GM21423 (cell line): ENCODE measurements around the gene MUTYH.
"Not testable (repeated sequence)": the region's sequence is repeated elsewhere in the genome, so short reads cannot be mapped to it uniquely, and the experiment has no call there.

ENCODE experiments used
- ATAC-seq: cut with Tn5 transposase; IDR thresholded peaks from one replicate; pipeline ENCODE4 v1.9.1; 2021; ENCODE audit warnings: mild to moderate bottlenecking, moderate library complexity; ENCODE audit not compliant: unreplicated experiment

The MUTYH gene

DNA sequence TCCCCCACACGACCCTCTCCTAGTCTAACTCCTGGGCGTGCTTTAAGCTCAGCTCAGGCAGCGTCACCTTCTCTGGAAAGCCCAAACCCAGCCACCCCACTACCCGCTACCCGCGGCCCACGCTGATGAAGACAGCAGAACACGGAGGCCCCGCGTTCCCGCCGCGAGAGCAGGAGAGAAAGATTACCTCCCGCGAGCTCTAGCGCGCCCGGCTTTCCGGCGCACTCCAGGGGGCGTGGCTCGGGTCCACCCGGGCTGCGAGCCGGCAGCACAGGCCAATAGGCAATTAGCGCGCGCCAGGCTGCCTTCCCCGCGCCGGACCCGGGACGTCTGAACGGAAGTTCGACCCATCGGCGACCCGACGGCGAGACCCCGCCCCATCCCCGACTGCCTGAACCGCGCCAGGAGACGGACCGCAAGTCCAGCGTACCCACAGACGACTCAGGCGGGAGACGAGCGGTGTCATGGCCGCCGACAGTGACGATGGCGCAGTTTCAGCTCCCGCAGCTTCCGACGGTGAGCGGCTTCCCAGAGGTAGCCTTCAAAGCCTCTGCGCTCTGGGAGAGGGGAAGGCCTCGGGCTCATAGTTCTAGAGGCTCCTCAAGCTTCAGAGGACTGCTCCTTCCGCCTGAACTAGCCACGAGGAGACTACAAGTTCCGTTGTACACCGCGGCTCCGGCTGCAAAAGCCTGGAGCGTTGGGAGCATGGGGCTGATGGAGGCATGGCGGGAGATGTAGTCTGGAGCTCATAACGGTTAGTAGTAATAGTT is at the start of gene MUTYH, which contains the start of gene TOE1:
TSS of gene MUTYH (minus strand) at position 652 of the 770 bp plus-strand sequence. CDS start 5,935 bp downstream, outside the sequence.
TSS of gene TOE1 (plus strand) at position 382 of the 770 bp plus-strand sequence. CDS start at position 465, 83 bp downstream.
- peak; percentile 80 for ATAC-seq

DNA sequence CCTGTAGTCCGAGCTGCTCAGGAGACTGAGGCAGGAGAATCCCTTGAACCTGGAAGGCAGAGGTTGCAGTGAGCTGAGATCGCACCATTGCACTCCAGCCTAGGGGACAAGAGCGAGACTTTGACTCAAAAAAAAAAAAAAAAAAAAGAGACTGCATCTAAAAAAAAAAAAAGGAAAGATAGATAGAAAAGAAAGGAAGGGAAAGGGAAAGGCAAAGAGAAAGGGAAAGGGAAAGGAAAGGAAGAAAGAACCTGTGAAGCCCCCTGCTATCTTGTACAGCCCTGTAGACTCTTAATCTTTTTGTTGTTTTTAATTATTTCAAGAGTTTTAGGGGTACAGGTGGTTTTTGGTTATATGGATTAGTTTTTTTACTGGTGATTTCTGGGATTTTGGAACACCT is 46.0 kb upstream of the MUTYH start:
- ATAC-seq, result no peak

DNA sequence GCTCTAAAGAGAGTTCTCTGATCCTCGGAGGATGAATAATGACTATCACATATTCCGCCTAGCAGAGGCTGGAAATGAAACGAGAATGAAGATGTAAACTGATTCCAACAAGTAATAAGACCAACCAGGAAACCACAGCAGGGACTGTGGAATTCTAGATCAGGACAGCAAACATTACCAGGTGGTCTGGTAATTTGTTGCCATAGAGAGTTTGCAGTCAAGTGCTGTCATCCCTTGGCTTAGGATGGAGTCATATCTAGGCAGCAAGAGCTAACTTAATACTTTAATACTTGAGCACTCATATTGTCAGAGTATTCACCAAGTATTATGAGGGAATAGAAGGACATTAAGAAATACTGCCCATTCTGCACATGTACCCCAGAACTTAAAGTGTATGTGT is 45.1 kb upstream of the MUTYH start:
- no peak for ATAC-seq

DNA sequence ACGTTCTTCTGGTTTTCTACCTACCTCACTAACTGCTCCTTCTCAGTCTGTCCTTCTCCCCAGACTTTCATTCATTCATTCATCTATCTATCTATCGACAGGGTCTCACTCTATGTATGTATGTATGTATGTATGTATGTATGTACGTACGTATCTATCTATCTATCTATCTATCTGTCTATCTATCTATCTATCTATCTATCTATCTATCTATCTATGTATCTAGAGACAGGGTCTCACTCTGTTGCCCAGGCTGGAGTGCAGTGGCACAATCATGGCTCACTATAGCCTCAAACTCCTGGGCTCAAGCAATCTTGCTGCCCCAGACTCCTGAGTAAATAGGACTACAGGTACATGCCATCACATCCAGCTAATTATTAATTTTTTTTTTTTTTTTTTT is 44.0 kb upstream of the MUTYH start:
- ATAC-seq, result not testable (repeated sequence)

DNA sequence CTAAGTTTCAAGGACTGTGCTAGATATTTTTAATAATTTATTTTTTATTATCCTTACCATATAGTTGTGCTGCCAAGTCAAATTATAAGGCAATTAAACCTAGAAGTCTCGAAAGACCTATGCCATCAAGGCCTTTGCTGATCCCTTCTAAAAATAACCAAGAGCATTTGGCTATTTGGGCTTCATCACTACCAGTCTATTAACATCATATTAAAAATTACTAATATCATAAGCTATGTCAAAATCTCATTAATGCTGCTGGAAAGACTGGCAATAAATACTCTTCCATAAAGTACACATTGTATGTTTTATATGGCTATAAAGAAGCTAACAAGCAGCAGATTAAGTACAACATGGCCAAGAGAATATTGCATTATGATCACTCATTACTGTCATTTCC is 43.0 kb upstream of the MUTYH start:
- no peak for ATAC-seq

DNA sequence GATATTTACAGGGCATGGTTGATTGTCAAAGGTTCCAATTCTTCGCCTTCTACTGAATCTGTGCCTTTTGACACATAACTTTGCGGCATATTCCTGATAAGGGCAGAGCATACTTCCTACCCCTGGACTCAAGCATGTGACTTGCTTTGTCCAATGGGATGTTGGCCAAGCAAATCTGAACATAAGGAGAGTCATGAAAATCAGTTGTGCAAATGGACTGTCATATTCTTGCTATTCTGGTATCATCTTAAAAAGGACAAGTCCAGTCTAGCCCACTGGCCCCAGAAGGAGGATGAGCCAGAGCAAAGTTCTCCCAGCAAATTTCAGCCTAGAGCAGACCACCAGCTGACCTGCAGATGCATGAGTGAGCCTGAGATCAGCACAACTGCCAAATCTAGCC is 41.0 kb upstream of the MUTYH start:
- no peak for ATAC-seq

DNA sequence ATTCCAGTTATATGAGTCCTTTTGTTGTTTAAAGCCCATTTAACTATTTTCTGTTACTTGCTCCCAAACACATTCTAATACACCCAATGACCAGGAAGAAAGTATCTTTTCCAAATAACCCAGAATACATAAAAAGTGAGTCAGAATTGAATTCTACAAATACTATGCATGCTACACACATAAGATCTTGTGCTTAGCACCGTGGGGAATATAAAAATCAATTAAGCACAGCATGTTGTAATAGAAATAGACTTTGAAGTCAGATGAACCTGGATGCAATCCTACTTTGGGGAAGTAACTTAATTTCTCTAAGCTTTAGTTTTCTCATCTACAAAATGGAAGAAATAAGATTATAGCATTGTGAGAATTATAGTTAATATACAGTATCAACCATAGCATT is 40.5 kb upstream of the MUTYH start:
- no peak for ATAC-seq

DNA sequence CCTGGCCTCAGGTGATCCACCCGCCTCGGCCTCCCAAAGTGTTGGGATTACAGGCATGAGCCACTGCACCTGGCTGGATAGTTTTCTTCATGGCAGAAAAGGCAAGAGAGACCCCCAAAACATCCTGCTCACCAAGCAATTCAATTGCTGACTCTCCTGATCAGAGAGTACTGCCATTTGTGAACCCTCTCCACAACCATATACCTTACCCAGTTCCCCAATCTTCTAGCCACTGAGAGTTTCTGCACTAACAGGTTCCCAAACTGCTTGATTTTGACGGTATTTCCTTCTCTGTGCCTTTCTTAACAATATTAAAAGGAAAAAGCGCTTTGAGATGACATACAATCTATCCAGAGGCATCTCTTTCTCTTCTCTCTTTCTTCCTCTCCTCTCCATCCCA is 39.9 kb upstream of the MUTYH start:
- no peak for ATAC-seq

DNA sequence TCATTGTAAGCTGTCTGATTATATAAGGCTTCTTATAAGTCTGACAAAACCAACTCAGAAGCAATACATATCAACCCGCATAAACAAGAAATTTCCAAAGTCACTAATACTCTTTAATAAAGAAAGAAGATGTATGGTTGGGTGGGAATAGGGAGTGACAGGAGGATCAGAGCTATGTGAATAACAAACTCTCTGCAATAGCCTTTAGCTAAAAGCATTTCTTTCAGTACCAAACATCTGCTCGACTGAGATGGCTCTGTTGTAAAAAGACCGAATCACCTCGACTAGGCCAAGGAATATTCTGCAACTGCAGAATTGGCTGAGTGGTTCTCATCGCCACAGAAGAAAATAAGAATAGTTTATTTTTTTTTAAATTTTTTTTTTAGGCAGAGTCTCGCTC is 39.3 kb upstream of the MUTYH start:
- no peak for ATAC-seq

DNA sequence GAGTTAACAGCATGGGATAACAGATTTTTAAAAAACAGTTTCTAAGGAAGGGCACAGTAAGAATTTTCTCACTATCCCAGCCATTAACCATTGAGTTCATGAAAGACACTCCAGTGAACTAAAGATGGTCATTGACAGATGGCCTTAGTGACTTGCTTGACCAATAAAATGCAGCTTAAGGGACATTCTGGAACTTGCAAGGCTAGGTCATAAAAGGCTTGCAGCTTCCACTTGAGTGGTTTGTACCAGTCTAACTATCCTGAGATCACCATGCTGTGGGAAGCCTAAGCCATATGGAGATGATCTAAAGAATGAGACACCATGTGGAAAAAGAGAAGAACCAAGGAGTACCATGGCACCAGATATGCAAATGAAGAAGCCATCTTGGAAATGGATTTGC is 37.9 kb upstream of the MUTYH start:
- no peak for ATAC-seq

DNA sequence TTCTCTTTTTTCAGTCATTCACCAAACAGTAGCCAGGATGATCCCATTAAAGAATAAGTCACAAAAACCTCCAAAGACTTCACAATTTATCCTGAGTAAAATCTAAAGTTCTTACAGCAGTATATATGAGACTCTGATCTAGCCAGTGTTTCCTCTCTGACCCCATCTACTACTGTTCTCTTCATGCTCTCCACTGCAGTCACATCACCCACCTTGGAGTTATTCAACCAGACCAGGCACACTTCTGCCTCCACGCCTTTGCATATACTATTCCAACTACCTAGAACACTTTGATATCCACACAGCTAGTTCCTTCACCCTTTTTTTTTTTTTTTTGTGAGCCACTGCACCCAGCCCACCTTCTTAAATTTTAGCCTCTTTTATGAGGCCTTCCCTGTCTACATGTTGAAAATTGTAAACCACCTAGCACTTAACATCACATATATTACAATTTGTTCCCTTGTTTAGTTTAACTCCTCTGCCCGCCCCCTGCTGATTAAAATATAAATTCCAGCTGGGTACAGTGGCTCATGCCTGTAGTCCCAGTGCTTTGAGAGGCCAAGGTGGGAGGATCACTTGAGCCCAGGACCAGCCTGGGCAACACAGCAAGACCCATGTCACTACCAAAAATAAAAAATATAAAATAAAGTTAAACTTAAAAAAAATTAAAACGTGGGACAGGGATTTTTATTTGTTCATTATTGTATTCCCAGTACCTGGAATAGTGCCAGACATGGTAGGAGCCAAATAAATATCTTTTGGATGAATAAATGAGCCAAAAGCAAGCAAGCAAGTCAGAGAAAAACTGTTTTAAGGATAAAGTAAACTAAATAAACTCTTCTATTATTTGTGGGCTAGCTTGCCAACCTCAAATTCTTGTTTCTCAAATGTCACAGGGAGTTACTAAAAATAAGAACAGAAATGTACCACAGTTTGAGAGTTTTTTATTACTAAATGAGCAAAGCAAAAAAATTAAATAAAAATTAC is 35.2 kb upstream of the MUTYH start:
- no peak for ATAC-seq

DNA sequence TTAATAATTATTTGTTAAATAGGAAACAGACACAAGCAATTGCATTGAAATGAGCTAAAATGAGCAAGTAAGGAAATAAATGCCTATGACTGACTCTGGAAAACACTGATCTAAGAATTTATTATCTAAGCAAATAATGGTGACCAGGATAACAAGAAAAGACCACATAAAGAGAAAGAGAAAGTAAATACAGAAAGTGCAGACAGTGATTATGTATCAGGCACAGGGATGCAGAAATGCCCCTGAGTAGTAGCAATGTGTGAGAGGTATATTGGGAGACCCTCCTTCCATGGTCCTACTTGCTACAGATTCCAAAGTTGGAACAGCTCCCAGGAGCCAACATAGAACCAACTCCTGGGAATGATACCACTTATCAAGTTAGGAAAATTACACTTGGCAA is 33.3 kb upstream of the MUTYH start:
- ATAC-seq, result no peak

DNA sequence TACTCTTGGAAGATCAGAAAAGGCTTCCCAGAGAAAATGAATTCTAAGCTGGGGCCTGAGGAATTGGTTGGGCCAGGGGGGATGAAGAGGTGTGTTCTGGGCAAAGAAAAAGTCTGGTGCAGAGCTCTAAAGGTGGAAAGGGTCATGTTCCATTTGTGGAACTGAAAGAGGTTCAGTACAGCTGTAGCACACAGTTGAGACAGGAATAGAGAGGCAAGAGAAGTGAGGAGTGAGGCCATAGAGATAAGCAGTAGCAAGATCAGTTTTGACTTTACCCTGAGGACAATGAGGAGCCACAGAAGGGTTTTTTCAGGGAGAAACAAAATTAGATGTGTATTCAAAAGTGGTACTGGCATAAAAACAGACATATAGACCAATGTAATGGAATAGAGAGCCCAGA is 30.3 kb upstream of the MUTYH start:
- ATAC-seq, result peak; percentile 69

DNA sequence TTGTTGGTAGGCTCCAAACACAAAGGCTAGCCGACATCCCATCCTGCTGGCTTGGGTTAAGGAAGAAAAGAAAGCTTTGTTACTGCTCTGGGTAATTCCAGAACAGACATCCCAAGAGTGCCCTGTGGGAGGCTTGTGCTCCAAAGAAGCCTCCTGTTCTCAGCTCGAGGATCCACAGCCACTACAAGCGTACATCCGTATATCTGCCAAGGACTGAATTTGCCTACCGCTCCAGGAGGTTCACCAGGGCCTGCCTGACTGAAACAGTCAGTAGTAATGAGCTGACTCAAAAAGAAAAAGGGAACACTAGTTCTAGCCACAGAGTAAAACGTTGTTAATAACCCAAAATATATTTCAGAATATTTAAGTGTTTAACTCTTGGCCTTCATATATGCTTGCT is 24.8 kb upstream of the MUTYH start:
- no peak for ATAC-seq

DNA sequence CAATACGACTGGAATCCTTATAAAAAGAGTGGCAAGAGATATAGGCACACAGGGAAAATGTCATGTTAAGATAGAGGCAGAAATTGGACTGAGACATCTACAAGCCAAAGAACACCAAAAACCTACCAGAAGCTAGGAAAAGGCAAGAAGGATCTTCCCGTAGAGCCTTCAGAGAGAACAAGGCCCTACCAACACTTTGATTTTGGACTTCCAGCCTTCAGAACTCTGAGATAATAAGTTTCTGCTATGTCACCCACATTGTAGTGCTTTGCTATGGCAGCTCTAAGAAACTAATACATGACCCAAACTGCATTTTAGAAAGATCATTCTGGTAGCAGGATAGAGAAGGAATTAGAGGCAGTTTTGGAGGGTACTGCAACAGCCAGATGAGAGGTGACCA is 24.1 kb upstream of the MUTYH start:
- ATAC-seq, result no peak

DNA sequence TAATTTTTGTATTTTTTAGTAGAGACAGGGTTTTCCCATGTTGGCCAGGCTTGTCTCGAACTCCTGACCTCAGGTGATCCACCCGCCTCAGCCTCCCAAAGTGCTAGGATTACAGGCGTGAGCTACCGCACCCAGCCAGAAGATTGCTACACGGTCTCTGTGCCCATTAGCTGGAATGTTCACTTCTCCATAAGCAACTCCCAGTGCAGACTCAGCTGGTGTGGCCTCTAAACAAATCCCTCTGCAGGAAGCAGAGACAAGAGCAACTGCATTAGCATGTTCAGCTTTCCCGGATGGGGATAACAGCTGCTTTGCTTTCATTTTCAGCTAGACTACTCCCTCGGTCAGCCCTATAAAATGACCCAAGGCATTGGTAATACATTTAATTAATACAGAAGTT is 20.7 kb upstream of the MUTYH start:
- ATAC-seq, result not testable (repeated sequence)

DNA sequence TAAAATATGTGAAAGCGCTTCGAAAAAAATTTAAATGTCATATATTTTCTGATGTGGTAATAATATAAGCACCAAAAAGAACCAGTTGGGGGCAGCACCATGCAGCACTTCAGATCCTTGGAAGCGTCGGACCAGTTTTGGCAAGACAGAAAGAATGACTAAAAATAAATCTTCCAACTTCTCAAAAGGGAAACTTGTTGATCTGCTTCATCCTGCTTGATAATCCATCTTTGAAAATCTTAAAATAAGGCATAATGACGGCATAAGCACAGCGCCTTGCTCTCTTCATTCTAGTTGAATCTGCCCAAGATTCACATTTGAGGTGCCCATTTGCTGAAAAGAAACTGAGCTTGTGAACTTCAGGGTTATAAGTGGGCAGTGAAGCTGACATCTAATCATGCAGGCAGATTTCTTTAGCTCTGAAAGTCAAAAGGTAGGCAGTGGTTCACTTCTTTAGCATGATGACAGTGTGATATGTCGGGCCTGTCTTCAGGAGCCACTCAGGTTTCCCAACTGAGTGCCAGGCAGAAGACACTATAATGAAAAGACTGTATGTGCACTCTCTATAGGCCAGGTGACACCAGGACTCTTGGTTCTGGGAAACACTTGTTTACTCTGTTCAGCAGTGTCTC is 19.8 kb upstream of the MUTYH start:
- ATAC-seq, result no peak

DNA sequence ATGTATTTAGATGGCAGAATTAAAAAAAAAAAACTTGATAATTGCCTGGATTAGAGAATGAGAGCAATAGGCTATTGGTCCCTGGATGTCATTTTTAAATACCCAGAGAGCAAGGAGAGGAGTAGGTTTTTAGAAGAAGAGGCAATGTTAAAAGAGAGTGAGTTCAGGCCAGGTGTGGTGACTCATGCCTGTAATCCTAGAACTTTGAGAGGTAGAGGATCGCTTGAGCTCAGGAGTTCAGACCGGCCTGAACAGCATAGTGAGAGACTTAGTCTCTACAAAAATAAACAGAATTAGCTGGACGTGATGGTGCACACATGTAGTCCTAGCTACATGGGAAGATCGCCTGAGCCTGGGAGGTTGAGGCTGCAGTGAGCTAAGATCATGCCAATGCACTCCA is 15.9 kb upstream of the MUTYH start:
- ATAC-seq, result no peak

DNA sequence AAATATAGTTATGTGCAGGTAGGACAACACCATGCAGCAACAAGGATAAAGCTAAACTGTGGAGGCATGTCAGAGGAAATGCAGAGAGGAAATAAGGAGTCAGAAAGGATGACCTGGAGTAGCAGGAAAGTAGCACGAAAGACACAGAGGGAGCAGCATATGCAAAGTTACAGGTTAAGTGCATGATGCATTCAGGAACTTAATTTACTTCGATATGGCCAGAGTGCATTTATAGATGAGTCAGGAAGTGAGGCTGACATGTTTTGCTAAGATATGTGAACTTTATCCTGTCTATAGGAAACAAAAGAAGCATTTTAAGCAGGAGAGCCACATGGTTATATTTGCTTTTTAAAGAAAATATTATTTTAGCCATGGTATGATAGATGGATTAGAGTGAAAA is 15.4 kb upstream of the MUTYH start:
- no peak for ATAC-seq

DNA sequence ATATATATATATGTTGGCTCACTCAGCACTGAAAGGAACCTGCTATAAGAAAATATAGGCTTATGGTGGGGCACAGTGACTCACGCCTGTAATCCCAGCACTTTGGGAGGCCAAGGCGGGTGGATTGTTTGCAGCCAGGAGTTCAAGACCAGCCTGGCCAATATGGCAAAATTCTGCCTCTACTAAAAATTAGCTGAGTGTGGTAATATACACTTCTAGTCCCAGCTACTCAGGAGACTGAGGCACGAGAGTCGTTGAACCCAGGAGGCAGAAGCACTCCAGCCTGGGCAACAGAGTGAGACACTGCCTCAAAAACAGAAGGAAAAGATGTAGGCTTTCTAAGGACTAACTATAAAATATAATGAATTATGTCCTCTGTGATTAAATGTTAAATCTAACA is 14.6 kb upstream of the MUTYH start:
- no peak for ATAC-seq

DNA sequence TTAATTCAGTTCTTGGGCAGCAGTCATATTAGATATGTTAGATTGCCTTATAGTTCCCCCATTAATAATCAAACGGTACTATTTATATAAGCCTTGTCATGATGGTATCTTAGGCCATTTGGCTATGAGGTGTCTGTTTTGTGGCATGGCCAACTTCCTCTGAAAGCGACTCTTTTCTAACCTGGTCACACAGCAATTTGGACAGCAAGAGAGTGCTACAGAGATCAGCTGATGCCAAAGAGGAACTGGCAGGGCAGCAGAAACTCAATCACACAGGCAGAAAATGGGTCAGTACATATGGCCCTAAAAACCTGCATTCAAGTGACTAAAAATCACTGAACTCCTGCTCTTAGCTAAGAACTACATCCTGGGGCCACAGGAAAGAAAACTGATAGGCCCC is 13.4 kb upstream of the MUTYH start:
- no peak for ATAC-seq
